ENCODE measurements around the gene SLC35F3. TPM values are rescaled to one million over a fixed set of nuclear protein-coding genes. Genes with fewer than 3 reads are reported as not detected.

The SLC35F3 gene
- total RNA-seq, 1 experiment from 2014 or later: 22.7 TPM

- Histone ChIP-seq H3K4me3 (ENCODE audit: low read depth, low read length, poor library complexity, severe bottlenecking) (peak overlapping the region; percentile 9), H3K9me3 (ENCODE audit: low read depth, low read length, poor library complexity, severe bottlenecking) (no peaks in the 10 kb centered on the region), H3K27me3 (replicated peaks; ENCODE audit: insufficient read depth, low read depth, low read length, poor library complexity) (no peaks in the 10 kb centered on the region), H3K4me1 (ENCODE audit: insufficient read depth, low read length, poor library complexity, severe bottlenecking) (peaks cover 19% of the 10 kb centered on the region), H3K27ac (ENCODE audit: low read depth, low read length, poor library complexity, severe bottlenecking) (peak overlapping the region; percentile 60), H3K36me3 (ENCODE audit: insufficient read depth, low read length, poor library complexity, severe bottlenecking) (no peaks in the 10 kb centered on the region)
- ChIA-PET CTCF (interaction anchor here (1.0 kb wide), 1 partner anchor 58 kb away, joined by 3 read pairs; no protein-coding TSS in a partner anchor), POLR2A (ENCODE audit: low non-redundant PET) (no interaction called here)
- TF ChIP-seq EZH2 (IDR thresholded peaks at IDR 0.05; ENCODE audit: borderline replicate concordance, low read depth, low read length, poor library complexity, severe bottlenecking) (no peak), CTCF (conservative IDR thresholded peaks at IDR 0.05; ENCODE audit: low read depth, low read length) (no peak)
- intact Hi-C loops (cut with micrococcal nuclease; ENCODE audit: unreplicated experiment): no loop called here
- BruUV-seq (replicated peaks): no TSS peak
- DNase-seq (ENCODE audit: low spot score): no peak
Measured at GRCh38 chr1:234271243-234271606, 366.7 kb downstream of the SLC35F3 start.

- CTCF ChIA-PET: no interaction called here
- H3K27ac ChIP-seq (ENCODE audit: low read depth, low read length, poor library complexity, severe bottlenecking): no peak overlapping the region
- POLR2A ChIA-PET (ENCODE audit: low non-redundant PET): no interaction called here
- no peaks in the 10 kb centered on the region for H3K27me3 ChIP-seq (replicated peaks; ENCODE audit: insufficient read depth, low read depth, low read length, poor library complexity)
- H3K4me3 ChIP-seq (ENCODE audit: low read depth, low read length, poor library complexity, severe bottlenecking): no peak overlapping the region
- TF ChIP-seq EZH2 (IDR thresholded peaks at IDR 0.05; ENCODE audit: borderline replicate concordance, low read depth, low read length, poor library complexity, severe bottlenecking) (no peak), CTCF (conservative IDR thresholded peaks at IDR 0.05; ENCODE audit: low read depth, low read length) (no peak)
- no peak for DNase-seq (ENCODE audit: low spot score)
- H3K9me3 ChIP-seq (ENCODE audit: low read depth, low read length, poor library complexity, severe bottlenecking): no peaks in the 10 kb centered on the region
- BruUV-seq (replicated peaks): no TSS peak
- H3K36me3 ChIP-seq (ENCODE audit: insufficient read depth, low read length, poor library complexity, severe bottlenecking): no peaks in the 10 kb centered on the region
- intact Hi-C loops (cut with micrococcal nuclease; ENCODE audit: unreplicated experiment): loop anchor here (1.0 kb wide), 1 partner anchor 31 kb away; no protein-coding TSS in a partner anchor
- peaks cover 19% of the 10 kb centered on the region for H3K4me1 ChIP-seq (ENCODE audit: insufficient read depth, low read length, poor library complexity, severe bottlenecking)
Measured at GRCh38 chr1:234272656-234273312, 368.3 kb downstream of the SLC35F3 start.

- ChIA-PET CTCF (no interaction called here), POLR2A (ENCODE audit: low non-redundant PET) (no interaction called here)
- Histone ChIP-seq H3K36me3 (ENCODE audit: insufficient read depth, low read length, poor library complexity, severe bottlenecking) (no peaks in the 10 kb centered on the region), H3K27me3 (replicated peaks; ENCODE audit: insufficient read depth, low read depth, low read length, poor library complexity) (no peaks in the 10 kb centered on the region), H3K27ac (ENCODE audit: low read depth, low read length, poor library complexity, severe bottlenecking) (no peak overlapping the region), H3K9me3 (ENCODE audit: low read depth, low read length, poor library complexity, severe bottlenecking) (no peaks in the 10 kb centered on the region), H3K4me1 (ENCODE audit: insufficient read depth, low read length, poor library complexity, severe bottlenecking) (peaks cover 19% of the 10 kb centered on the region), H3K4me3 (ENCODE audit: low read depth, low read length, poor library complexity, severe bottlenecking) (no peak overlapping the region)
- TF ChIP-seq CTCF (conservative IDR thresholded peaks at IDR 0.05; ENCODE audit: low read depth, low read length): no peak
- no peak for TF ChIP-seq EZH2 (IDR thresholded peaks at IDR 0.05; ENCODE audit: borderline replicate concordance, low read depth, low read length, poor library complexity, severe bottlenecking)
- intact Hi-C loops (cut with micrococcal nuclease; ENCODE audit: unreplicated experiment): no loop called here
- no peak for DNase-seq (ENCODE audit: low spot score)
- BruUV-seq (replicated peaks): no TSS peak
Measured at GRCh38 chr1:234273981-234274380, 369.5 kb downstream of the SLC35F3 start.
